ENCODE data around the gene MUS81. TPM values are rescaled to one million over a fixed set of nuclear protein-coding genes. Genes with fewer than 3 reads are reported as not detected.

The MUS81 gene
- total and polyA plus RNA-seq, 2 of the 13 experiments (the other 11 are each of a cell fraction or from before 2014, with no cell fraction given): 25.6 to 30.2 TPM

DNA sequence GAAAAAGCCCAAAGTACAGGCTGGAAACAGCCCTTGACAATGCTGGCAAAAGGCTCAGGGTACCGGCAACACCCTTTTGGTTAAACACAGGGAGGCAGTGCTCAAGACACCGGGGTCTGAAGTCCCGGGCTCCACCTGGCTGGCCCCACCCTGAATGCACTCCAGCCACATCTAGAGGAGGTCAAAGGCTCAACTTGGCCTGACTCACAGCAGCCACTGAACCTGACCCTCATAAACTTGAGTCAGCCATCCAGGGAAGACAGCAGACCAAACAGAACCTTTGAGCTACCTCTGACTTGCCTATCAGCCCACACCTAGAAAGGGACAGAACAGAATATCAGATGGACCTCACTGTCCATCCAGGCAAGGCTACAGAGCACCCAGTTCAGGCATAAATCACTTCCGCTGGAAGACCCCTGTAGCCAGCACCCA is 6.1 kb upstream of the MUS81 start (continued):
- TF ChIP-seq RFX3 (CRISPR knock-in tag; IDR thresholded peaks at IDR 0.05) (no peak), ZNF652 (CRISPR knock-in tag; IDR thresholded peaks at IDR 0.05; ENCODE audit: borderline replicate concordance, low read depth) (no peak), TEAD2 (CRISPR knock-in tag; IDR thresholded peaks at IDR 0.05) (no peak), CENPBD1 (CRISPR knock-in tag; IDR thresholded peaks at IDR 0.05; ENCODE audit: borderline replicate concordance, low read depth) (no peak), XBP1 (CRISPR knock-in tag; IDR thresholded peaks at IDR 0.05) (no peak), ZNF496 (CRISPR knock-in tag; IDR thresholded peaks at IDR 0.05; ENCODE audit: insufficient replicate concordance) (no peak), TBX3 (IDR thresholded peaks at IDR 0.05; ENCODE audit: borderline replicate concordance) (no peak), BORCS8-MEF2B (CRISPR knock-in tag; IDR thresholded peaks at IDR 0.05) (no peak), ZNF562 (CRISPR knock-in tag; IDR thresholded peaks at IDR 0.05; ENCODE audit: borderline replicate concordance) (no peak), ZNF274 (CRISPR knock-in tag; IDR thresholded peaks at IDR 0.05) (no peak), CBX1 (IDR thresholded peaks at IDR 0.05; ENCODE audit: low read depth) (no peak), FOXO4 (CRISPR knock-in tag; conservative IDR thresholded peaks at IDR 0.05) (no peak), SALL1 (CRISPR knock-in tag; IDR thresholded peaks at IDR 0.05) (peak; percentile 58), REXO4 (CRISPR knock-in tag; IDR thresholded peaks at IDR 0.05; ENCODE audit: borderline replicate concordance) (no peak), RBAK (CRISPR knock-in tag; IDR thresholded peaks at IDR 0.05) (no peak), NFE2L1 (CRISPR knock-in tag; IDR thresholded peaks at IDR 0.05; ENCODE audit: borderline replicate concordance) (no peak), ZNF564 (CRISPR knock-in tag; IDR thresholded peaks at IDR 0.05) (no peak)
- TF ChIP-seq, protein P1, sequence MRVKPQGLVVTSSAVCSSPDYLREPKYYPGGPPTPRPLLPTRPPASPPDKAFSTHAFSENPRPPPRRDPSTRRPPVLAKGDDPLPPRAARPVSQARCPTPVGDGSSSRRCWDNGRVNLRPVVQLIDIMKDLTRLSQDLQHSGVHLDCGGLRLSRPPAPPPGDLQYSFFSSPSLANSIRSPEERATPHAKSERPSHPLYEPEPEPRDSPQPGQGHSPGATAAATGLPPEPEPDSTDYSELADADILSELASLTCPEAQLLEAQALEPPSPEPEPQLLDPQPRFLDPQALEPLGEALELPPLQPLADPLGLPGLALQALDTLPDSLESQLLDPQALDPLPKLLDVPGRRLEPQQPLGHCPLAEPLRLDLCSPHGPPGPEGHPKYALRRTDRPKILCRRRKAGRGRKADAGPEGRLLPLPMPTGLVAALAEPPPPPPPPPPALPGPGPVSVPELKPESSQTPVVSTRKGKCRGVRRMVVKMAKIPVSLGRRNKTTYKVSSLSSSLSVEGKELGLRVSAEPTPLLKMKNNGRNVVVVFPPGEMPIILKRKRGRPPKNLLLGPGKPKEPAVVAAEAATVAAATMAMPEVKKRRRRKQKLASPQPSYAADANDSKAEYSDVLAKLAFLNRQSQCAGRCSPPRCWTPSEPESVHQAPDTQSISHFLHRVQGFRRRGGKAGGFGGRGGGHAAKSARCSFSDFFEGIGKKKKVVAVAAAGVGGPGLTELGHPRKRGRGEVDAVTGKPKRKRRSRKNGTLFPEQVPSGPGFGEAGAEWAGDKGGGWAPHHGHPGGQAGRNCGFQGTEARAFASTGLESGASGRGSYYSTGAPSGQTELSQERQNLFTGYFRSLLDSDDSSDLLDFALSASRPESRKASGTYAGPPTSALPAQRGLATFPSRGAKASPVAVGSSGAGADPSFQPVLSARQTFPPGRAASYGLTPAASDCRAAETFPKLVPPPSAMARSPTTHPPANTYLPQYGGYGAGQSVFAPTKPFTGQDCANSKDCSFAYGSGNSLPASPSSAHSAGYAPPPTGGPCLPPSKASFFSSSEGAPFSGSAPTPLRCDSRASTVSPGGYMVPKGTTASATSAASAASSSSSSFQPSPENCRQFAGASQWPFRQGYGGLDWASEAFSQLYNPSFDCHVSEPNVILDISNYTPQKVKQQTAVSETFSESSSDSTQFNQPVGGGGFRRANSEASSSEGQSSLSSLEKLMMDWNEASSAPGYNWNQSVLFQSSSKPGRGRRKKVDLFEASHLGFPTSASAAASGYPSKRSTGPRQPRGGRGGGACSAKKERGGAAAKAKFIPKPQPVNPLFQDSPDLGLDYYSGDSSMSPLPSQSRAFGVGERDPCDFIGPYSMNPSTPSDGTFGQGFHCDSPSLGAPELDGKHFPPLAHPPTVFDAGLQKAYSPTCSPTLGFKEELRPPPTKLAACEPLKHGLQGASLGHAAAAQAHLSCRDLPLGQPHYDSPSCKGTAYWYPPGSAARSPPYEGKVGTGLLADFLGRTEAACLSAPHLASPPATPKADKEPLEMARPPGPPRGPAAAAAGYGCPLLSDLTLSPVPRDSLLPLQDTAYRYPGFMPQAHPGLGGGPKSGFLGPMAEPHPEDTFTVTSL (CRISPR knock-in tag; IDR thresholded peaks at IDR 0.05; ENCODE audit: borderline replicate concordance): no peak
- TF ChIP-seq, protein P2, sequence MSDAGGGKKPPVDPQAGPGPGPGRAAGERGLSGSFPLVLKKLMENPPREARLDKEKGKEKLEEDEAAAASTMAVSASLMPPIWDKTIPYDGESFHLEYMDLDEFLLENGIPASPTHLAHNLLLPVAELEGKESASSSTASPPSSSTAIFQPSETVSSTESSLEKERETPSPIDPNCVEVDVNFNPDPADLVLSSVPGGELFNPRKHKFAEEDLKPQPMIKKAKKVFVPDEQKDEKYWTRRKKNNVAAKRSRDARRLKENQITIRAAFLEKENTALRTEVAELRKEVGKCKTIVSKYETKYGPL (CRISPR knock-in tag; IDR thresholded peaks at IDR 0.05): no peak
- TF ChIP-seq, protein P3, sequence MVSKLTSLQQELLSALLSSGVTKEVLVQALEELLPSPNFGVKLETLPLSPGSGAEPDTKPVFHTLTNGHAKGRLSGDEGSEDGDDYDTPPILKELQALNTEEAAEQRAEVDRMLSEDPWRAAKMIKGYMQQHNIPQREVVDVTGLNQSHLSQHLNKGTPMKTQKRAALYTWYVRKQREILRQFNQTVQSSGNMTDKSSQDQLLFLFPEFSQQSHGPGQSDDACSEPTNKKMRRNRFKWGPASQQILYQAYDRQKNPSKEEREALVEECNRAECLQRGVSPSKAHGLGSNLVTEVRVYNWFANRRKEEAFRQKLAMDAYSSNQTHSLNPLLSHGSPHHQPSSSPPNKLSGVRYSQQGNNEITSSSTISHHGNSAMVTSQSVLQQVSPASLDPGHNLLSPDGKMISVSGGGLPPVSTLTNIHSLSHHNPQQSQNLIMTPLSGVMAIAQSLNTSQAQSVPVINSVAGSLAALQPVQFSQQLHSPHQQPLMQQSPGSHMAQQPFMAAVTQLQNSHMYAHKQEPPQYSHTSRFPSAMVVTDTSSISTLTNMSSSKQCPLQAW (CRISPR knock-in tag; IDR thresholded peaks at IDR 0.05): no peak
- TF ChIP-seq, protein P4, sequence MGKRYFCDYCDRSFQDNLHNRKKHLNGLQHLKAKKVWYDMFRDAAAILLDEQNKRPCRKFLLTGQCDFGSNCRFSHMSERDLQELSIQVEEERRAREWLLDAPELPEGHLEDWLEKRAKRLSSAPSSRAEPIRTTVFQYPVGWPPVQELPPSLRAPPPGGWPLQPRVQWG (CRISPR knock-in tag; IDR thresholded peaks at IDR 0.05; ENCODE audit: borderline replicate concordance, low read depth): no peak

All from HepG2 (cell line).